Prostate gland (tissue), 2 donors: ENCODE results near the gene COIL.

Experiments
- CTCF ChIP-seq, 4 experiments: fragments of 200-600 bp in 2 of 4; fragments of 450-650 bp in 2 of 4; sonication (generic) in 2 of 4; IDR thresholded peaks; 1 replicate in 3 of 4; 2 replicates in 1 of 4; pipeline ENCODE4 v1.5.1; 2016 to 2019; ENCODE audit warnings: antibody characterized with exemption in 4 of 4, mild to moderate bottlenecking in 2 of 4, moderate library complexity in 2 of 4
- POLR2AphosphoS5 ChIP-seq: sonication (generic); formaldehyde crosslinking; IDR thresholded peaks from one replicate; pipeline ENCODE4 v1.6.1; 2017; ENCODE audit warnings: antibody characterized with exemption

DNA sequence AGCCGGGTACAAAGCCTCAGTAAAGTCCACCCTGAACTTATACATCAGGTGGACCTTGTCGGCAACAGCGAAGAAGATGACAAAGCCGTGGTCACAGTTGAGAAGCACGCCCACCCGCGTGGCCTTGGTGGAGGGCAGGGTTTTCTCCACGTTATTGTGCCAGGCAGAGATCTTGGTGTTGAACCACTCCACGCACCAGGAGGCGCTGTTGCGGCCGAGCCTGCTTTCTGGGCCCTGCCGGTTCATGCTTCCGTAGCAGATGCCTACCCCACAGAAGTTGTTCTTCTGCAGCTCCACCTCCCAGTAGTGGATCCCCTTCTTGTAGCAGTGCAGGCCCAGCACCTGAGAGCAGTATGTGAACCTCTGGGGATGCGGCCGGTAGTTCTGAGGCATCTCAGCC, 69.1 kb downstream of the COIL start:
- TF ChIP-seq CTCF (IDR thresholded peaks at IDR 0.05) (peak in 3 of 4 experiments; percentile 29 to 38 (median 35)), POLR2AphosphoS5 (no peak)
